ENCODE measurements around the gene GRIN2D.

GRCh38 chr19:48361912-48362311 lies 31.6 kb upstream of the GRIN2D start:
- TF ChIP-seq GATA2 (IDR thresholded peaks at IDR 0.05; ENCODE audit: low read depth, low read length) (no peak), GATA3 (IDR thresholded peaks at IDR 0.05; ENCODE audit: low read depth, low read length) (no peak)

Measured in SH-SY5Y (cell line).